A673 (cell line): Measurements from ENCODE around the gene BTG1. TPM values are rescaled to one million over a fixed set of nuclear protein-coding genes. Genes with fewer than 3 reads are reported as not detected.
A peak's percentile ranks its signal among the peaks of the same experiment; 100 is the strongest.
"Not testable (repeated sequence)": the region's sequence is repeated elsewhere in the genome, so short reads cannot be mapped to it uniquely, and the experiment has no call there.

Source experiments
- BruUV-seq: library from RNA; stranded (reverse); fragments of 400-500 nt; replicated peaks from 2 replicates; lab custom pipeline; 2021; lab: Mats Ljungman, UMichigan
- CTCF ChIA-PET: fragments of 300-600 bp; sonication (Branson Sonifier 250); formaldehyde crosslinking; loops from one replicate; lab custom pipeline; 2022; ENCODE audit warnings: antibody characterized with exemption; lab: Charles Lee
- POLR2A ChIA-PET: fragments of 300-600 bp; sonication (Branson Sonifier 250); formaldehyde crosslinking; loops from one replicate; lab custom pipeline; 2022; ENCODE audit warnings: antibody characterized with exemption; ENCODE audit not compliant: low non-redundant PET; lab: Charles Lee
- DNase-seq: peaks from one replicate; pipeline ENCODE4 v3.0.0-alpha.2; 2015; ENCODE audit warnings: low spot score
- H3K27ac ChIP-seq: fragments of 200-600 bp; sonication (generic); 2 replicates; pipeline ENCODE4 v1.5.1; 2016; ENCODE audit warnings: mixed run types, low read depth, mild to moderate bottlenecking, mixed read lengths, antibody characterized with exemption, low read length; ENCODE audit not compliant: poor library complexity, severe bottlenecking
- H3K27me3 ChIP-seq: fragments of 200-600 bp; sonication (generic); replicated peaks from 2 replicates; pipeline ENCODE4 v1.6.1; 2017; ENCODE audit warnings: mixed run types, low read depth, mild to moderate bottlenecking, mixed read lengths, antibody characterized with exemption, low read length; ENCODE audit not compliant: insufficient read depth, poor library complexity
- H3K36me3 ChIP-seq: fragments of 200-600 bp; sonication (generic); 2 replicates; pipeline ENCODE4 v1.6.1; 2016; ENCODE audit warnings: mixed run types, mild to moderate bottlenecking, mixed read lengths, antibody characterized with exemption, low read length; ENCODE audit not compliant: insufficient read depth, poor library complexity, severe bottlenecking
- H3K4me1 ChIP-seq: fragments of 200-600 bp; sonication (generic); 2 replicates; pipeline ENCODE4 v1.6.1; 2017; ENCODE audit warnings: mixed run types, mild to moderate bottlenecking, mixed read lengths, antibody characterized with exemption, low read length; ENCODE audit not compliant: insufficient read depth, poor library complexity, severe bottlenecking
- H3K4me3 ChIP-seq: fragments of 200-600 bp; sonication (generic); 2 replicates; pipeline ENCODE4 v1.5.1; 2016; ENCODE audit warnings: low read depth, mixed run types, mild to moderate bottlenecking, mixed read lengths, low read length; ENCODE audit not compliant: poor library complexity, severe bottlenecking
- H3K9me3 ChIP-seq: fragments of 200-600 bp; sonication (generic); 2 replicates; pipeline ENCODE4 v1.6.1; 2016; ENCODE audit warnings: mixed run types, low read depth, mild to moderate bottlenecking, mixed read lengths, antibody characterized with exemption, low read length; ENCODE audit not compliant: poor library complexity, severe bottlenecking
- CTCF ChIP-seq: fragments of 300-800, 200-600 bp; sonication (generic); conservative IDR thresholded peaks from 2 replicates; pipeline ENCODE4 v1.5.1; 2017; ENCODE audit warnings: low read depth, mild to moderate bottlenecking, antibody characterized with exemption, low read length, moderate library complexity, mixed read lengths
- EZH2 ChIP-seq: fragments of 200-600 bp; sonication (generic); IDR thresholded peaks from 2 replicates; pipeline ENCODE4 v1.6.1; 2017; ENCODE audit warnings: borderline replicate concordance, low read depth, mild to moderate bottlenecking, mixed read lengths, antibody characterized with exemption, low read length; ENCODE audit not compliant: poor library complexity, severe bottlenecking
- intact Hi-C: fragments of 100-400 bp; cut with micrococcal nuclease; formaldehyde crosslinking; loops from one replicate; pipeline ENCODE4 v1.10.0; 2022; ENCODE audit not compliant: unreplicated experiment
- total RNA-seq: library from RNA; stranded (reverse); gene quantifications from 2 replicates; pipeline ENCODE4 v1.2.3, GENCODE V29; 2021

BTG1 gene
- total RNA-seq, 1 experiment from 2014 or later = 18.0 TPM

- BruUV-seq = no TSS peak
- no peaks in the 10 kb centered on the region for H3K9me3 ChIP-seq
- CTCF ChIA-PET = interaction anchor here (0.9 kb wide), 1 partner anchor 9 kb away, joined by 5 read pairs; the partner anchor contains the start of gene BTG1
These were observed 8.5 kb downstream of the BTG1 start for GRCh38 chr12:92136965-92137721.

GRCh38 chr12:92136026-92136730 is 9.5 kb downstream of the BTG1 start:
- DNase-seq = no peak
- H3K36me3 ChIP-seq = peaks cover 5% of the 10 kb centered on the region
- CTCF ChIA-PET = interaction anchor here (0.9 kb wide), 1 partner anchor 10 kb away, joined by 5 read pairs; the partner anchor contains the start of gene BTG1
- peaks cover 48% of the 10 kb centered on the region for H3K4me1 ChIP-seq
- H3K27ac ChIP-seq = peak overlapping the region; percentile 81
- POLR2A ChIA-PET = interaction anchor here (1.4 kb wide), 1 partner anchor 10 kb away, joined by 6 read pairs; the partner anchor contains the start of gene BTG1
- intact Hi-C loops = no loop called here
- H3K27me3 ChIP-seq = no peaks in the 10 kb centered on the region
- BruUV-seq = no TSS peak
- no peak overlapping the region for H3K4me3 ChIP-seq
- TF ChIP-seq EZH2 (no peak), CTCF (no peak)
- H3K9me3 ChIP-seq = no peaks in the 10 kb centered on the region

More at GRCh38 chr12:92136965-92137721, 8.5 kb downstream of the BTG1 start:
- POLR2A ChIA-PET = interaction anchor here (0.5 to 1.4 kb wide), 2 partner anchors 9 to 402 kb away, joined by 3 to 6 read pairs; partner anchors contain the start of gene BTG1
- H3K27me3 ChIP-seq = no peaks in the 10 kb centered on the region
- peak overlapping the region; percentile 81 for H3K27ac ChIP-seq
- peaks cover 58% of the 10 kb centered on the region for H3K4me1 ChIP-seq
- TF ChIP-seq CTCF (no peak), EZH2 (no peak)
- intact Hi-C loops = no loop called here
- H3K36me3 ChIP-seq = peaks cover 14% of the 10 kb centered on the region
- peak; percentile 54 for DNase-seq
- H3K4me3 ChIP-seq = no peak overlapping the region

- H3K4me3 ChIP-seq, DNase-seq, H3K9me3 ChIP-seq, POLR2A ChIA-PET, H3K36me3 ChIP-seq, H3K27ac ChIP-seq, CTCF ChIA-PET, intact Hi-C loops, H3K27me3 ChIP-seq, BruUV-seq: not testable (repeated sequence)
- peaks cover 47% of the 10 kb centered on the region for H3K4me1 ChIP-seq
These were observed 10.1 kb downstream of the BTG1 start for GRCh38 chr12:92135541-92135940.
